ENCODE data around the gene KEL.

- TF ChIP-seq GATA2 (IDR thresholded peaks at IDR 0.05; ENCODE audit: low read depth, low read length) (no peak), GATA3 (IDR thresholded peaks at IDR 0.05; ENCODE audit: low read depth, low read length) (no peak)
Observed at GRCh38 chr7:142896151-142896550, 66.0 kb downstream of the KEL start.

Data from SH-SY5Y (cell line).